Stomach (tissue), 4 donors: ENCODE data around the gene C11orf54.

Experiments
- EP300 ChIP-seq: sonication (generic); formaldehyde crosslinking; IDR thresholded peaks from one replicate; pipeline ENCODE4 v1.6.1; 2017; ENCODE audit warnings: antibody characterized with exemption
- POLR2A ChIP-seq, 4 donors: fragments of 450-650 bp; IDR thresholded peaks; one replicate each; pipeline ENCODE4 v1.6.1; 2016; ENCODE audit warnings: antibody characterized with exemption in 4 of 4, control low read depth in 2 of 4, mild to moderate bottlenecking in 1 of 4, moderate library complexity in 1 of 4
- TF ChIP-seq, protein P1 (sequence below), 7 experiments: fragments of 450-650 bp in 4 of 7; fragments of 200-600 bp in 3 of 7; sonication (generic) in 3 of 7; IDR thresholded peaks; one replicate each; pipeline ENCODE4 v1.5.1; 2016 to 2019; ENCODE audit warnings: antibody characterized with exemption in 7 of 7, control low read depth in 2 of 7, mild to moderate bottlenecking in 1 of 7

DNA sequence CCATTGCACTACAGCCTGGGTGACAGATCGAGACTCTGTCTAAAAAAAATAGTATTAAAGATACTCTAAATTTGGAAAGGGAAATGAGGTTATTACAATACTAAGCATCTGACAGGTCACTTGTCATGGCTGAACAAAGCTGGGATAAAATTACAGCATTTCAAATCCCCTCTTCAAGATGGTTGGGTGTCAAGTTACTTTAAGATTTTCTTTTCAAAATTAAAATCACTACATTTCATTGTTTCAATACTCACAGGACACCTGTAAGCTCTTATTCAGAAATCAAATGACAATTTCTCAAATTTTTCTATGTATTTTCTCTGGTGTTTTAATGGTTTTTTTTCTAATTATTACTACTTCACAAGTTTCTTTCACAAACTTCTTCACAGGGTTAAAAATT lies 5.8 kb upstream of the C11orf54 start:
- TF ChIP-seq, protein P1, sequence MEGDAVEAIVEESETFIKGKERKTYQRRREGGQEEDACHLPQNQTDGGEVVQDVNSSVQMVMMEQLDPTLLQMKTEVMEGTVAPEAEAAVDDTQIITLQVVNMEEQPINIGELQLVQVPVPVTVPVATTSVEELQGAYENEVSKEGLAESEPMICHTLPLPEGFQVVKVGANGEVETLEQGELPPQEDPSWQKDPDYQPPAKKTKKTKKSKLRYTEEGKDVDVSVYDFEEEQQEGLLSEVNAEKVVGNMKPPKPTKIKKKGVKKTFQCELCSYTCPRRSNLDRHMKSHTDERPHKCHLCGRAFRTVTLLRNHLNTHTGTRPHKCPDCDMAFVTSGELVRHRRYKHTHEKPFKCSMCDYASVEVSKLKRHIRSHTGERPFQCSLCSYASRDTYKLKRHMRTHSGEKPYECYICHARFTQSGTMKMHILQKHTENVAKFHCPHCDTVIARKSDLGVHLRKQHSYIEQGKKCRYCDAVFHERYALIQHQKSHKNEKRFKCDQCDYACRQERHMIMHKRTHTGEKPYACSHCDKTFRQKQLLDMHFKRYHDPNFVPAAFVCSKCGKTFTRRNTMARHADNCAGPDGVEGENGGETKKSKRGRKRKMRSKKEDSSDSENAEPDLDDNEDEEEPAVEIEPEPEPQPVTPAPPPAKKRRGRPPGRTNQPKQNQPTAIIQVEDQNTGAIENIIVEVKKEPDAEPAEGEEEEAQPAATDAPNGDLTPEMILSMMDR (IDR thresholded peaks at IDR 0.05) = no peak
- TF ChIP-seq EP300 (no peak), POLR2A (IDR thresholded peaks at IDR 0.05) (no peak)
